ENCODE results near the gene NELFA. TPM values are rescaled to one million over a fixed set of nuclear protein-coding genes. Genes with fewer than 3 reads are reported as not detected.

NELFA gene
- total and polyA plus RNA-seq, 10 of the 15 experiments (the other 5 are each of a cell fraction or from before 2014, with no cell fraction given), result 0.39 to 38.6 (median 16.7) TPM

GRCh38 chr4:2042204-2042946 lies 33.6 kb upstream of the NELFA start (continued):
- no peak for TF ChIP-seq NBN (IDR thresholded peaks at IDR 0.05)
- no peak for TF ChIP-seq SMARCA5 (IDR thresholded peaks at IDR 0.05)
- TF ChIP-seq POLR2A (IDR thresholded peaks at IDR 0.05; ENCODE audit: low read depth, low read length), result peak; percentile 6; the same call in 1 of the 2 replicates
- no peak for TF ChIP-seq ZBTB11 (CRISPR knock-in tag; IDR thresholded peaks at IDR 0.05)
- no peak for TF ChIP-seq ATF3 (IDR thresholded peaks at IDR 0.05; ENCODE audit: borderline replicate concordance, extremely low read depth, low read depth, low read length)
- TF ChIP-seq EP300 (IDR thresholded peaks at IDR 0.05; ENCODE audit: borderline replicate concordance in 1 of 2, control insufficient read depth in 1 of 2, low read depth in 2 of 2, low read length in 2 of 2), result no peak
- TF ChIP-seq, protein P1, sequence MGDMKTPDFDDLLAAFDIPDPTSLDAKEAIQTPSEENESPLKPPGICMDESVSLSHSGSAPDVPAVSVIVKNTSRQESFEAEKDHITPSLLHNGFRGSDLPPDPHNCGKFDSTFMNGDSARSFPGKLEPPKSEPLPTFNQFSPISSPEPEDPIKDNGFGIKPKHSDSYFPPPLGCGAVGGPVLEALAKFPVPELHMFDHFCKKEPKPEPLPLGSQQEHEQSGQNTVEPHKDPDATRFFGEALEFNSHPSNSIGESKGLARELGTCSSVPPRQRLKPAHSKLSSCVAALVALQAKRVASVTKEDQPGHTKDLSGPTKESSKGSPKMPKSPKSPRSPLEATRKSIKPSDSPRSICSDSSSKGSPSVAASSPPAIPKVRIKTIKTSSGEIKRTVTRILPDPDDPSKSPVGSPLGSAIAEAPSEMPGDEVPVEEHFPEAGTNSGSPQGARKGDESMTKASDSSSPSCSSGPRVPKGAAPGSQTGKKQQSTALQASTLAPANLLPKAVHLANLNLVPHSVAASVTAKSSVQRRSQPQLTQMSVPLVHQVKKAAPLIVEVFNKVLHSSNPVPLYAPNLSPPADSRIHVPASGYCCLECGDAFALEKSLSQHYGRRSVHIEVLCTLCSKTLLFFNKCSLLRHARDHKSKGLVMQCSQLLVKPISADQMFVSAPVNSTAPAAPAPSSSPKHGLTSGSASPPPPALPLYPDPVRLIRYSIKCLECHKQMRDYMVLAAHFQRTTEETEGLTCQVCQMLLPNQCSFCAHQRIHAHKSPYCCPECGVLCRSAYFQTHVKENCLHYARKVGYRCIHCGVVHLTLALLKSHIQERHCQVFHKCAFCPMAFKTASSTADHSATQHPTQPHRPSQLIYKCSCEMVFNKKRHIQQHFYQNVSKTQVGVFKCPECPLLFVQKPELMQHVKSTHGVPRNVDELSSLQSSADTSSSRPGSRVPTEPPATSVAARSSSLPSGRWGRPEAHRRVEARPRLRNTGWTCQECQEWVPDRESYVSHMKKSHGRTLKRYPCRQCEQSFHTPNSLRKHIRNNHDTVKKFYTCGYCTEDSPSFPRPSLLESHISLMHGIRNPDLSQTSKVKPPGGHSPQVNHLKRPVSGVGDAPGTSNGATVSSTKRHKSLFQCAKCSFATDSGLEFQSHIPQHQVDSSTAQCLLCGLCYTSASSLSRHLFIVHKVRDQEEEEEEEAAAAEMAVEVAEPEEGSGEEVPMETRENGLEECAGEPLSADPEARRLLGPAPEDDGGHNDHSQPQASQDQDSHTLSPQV (IDR thresholded peaks at IDR 0.05), result no peak
- TF ChIP-seq, protein P2, sequence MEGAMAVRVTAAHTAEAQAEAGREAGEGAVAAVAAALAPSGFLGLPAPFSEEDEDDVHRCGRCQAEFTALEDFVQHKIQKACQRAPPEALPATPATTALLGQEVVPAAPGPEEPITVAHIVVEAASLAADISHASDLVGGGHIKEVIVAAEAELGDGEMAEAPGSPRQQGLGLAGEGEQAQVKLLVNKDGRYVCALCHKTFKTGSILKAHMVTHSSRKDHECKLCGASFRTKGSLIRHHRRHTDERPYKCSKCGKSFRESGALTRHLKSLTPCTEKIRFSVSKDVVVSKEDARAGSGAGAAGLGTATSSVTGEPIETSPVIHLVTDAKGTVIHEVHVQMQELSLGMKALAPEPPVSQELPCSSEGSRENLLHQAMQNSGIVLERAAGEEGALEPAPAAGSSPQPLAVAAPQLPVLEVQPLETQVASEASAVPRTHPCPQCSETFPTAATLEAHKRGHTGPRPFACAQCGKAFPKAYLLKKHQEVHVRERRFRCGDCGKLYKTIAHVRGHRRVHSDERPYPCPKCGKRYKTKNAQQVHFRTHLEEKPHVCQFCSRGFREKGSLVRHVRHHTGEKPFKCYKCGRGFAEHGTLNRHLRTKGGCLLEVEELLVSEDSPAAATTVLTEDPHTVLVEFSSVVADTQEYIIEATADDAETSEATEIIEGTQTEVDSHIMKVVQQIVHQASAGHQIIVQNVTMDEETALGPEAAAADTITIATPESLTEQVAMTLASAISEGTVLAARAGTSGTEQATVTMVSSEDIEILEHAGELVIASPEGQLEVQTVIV (IDR thresholded peaks at IDR 0.05; ENCODE audit: borderline replicate concordance, partially characterized antibody), result no peak
- TF ChIP-seq YY1 (IDR thresholded peaks at IDR 0.05; ENCODE audit: low read depth, low read length), result 0 out of 2 replicates have a peak, but pooled peaks have one; percentile 1
- no peak for TF ChIP-seq PAX8 (IDR thresholded peaks at IDR 0.05)
- no peak for TF ChIP-seq CHD1 (IDR thresholded peaks at IDR 0.05; ENCODE audit: low read depth, low read length)
- no peak for TF ChIP-seq TCF7 (IDR thresholded peaks at IDR 0.05; ENCODE audit: borderline replicate concordance)
- TF ChIP-seq CBX3 (IDR thresholded peaks at IDR 0.05; ENCODE audit: borderline replicate concordance, low read depth), result no peak
- no peak for TF ChIP-seq RELB (IDR thresholded peaks at IDR 0.05; ENCODE audit: low read depth)
- no peak for TF ChIP-seq GATAD2B (conservative IDR thresholded peaks at IDR 0.05; ENCODE audit: low read depth)
- TF ChIP-seq BHLHE40 (IDR thresholded peaks at IDR 0.05; ENCODE audit: borderline replicate concordance in 1 of 2, low read depth in 2 of 2, low read length in 1 of 2), result peak in 1 of 2 experiments; percentile 23; a peak in 1 of 4 replicates
- no peak for TF ChIP-seq ZSCAN29 (IDR thresholded peaks at IDR 0.05)

Measured in GM12878 (cell line).